ENCODE data around the gene ITSN2.

Gene ITSN2

GRCh38 chr2:24328010-24328409 lies 32.3 kb downstream of the ITSN2 start:
- TF ChIP-seq GATA3 (IDR thresholded peaks at IDR 0.05; ENCODE audit: low read depth, low read length) = no peak
- no peak for TF ChIP-seq GATA2 (IDR thresholded peaks at IDR 0.05; ENCODE audit: low read depth, low read length)

GRCh38 chr2:24317491-24317920 lies 42.8 kb downstream of the ITSN2 start:
- no peak for TF ChIP-seq GATA3 (IDR thresholded peaks at IDR 0.05; ENCODE audit: low read depth, low read length)
- TF ChIP-seq GATA2 (IDR thresholded peaks at IDR 0.05; ENCODE audit: low read depth, low read length) = no peak

GRCh38 chr2:24315669-24316068 lies 44.7 kb downstream of the ITSN2 start:
- no peak for TF ChIP-seq GATA3 (IDR thresholded peaks at IDR 0.05; ENCODE audit: low read depth, low read length)
- TF ChIP-seq GATA2 (IDR thresholded peaks at IDR 0.05; ENCODE audit: low read depth, low read length) = no peak

GRCh38 chr2:24313744-24314632 lies 46.3 kb downstream of the ITSN2 start:
- no peak for TF ChIP-seq GATA3 (IDR thresholded peaks at IDR 0.05; ENCODE audit: low read depth, low read length)
- no peak for TF ChIP-seq GATA2 (IDR thresholded peaks at IDR 0.05; ENCODE audit: low read depth, low read length)

GRCh38 chr2:24307961-24308360 lies 52.4 kb downstream of the ITSN2 start:
- TF ChIP-seq GATA3 (IDR thresholded peaks at IDR 0.05; ENCODE audit: low read depth, low read length) = no peak
- no peak for TF ChIP-seq GATA2 (IDR thresholded peaks at IDR 0.05; ENCODE audit: low read depth, low read length)

GRCh38 chr2:24304631-24305030 lies 55.7 kb downstream of the ITSN2 start:
- no peak for TF ChIP-seq GATA3 (IDR thresholded peaks at IDR 0.05; ENCODE audit: low read depth, low read length)
- TF ChIP-seq GATA2 (IDR thresholded peaks at IDR 0.05; ENCODE audit: low read depth, low read length) = no peak

GRCh38 chr2:24304098-24304497 lies 56.2 kb downstream of the ITSN2 start:
- TF ChIP-seq GATA2 (IDR thresholded peaks at IDR 0.05; ENCODE audit: low read depth, low read length) = peak; percentile 60
- no peak for TF ChIP-seq GATA3 (IDR thresholded peaks at IDR 0.05; ENCODE audit: low read depth, low read length)

- no peak for TF ChIP-seq GATA2 (IDR thresholded peaks at IDR 0.05; ENCODE audit: low read depth, low read length)
Observed at GRCh38 chr2:24301599-24301998, 58.7 kb downstream of the ITSN2 start.

- TF ChIP-seq GATA3 (IDR thresholded peaks at IDR 0.05; ENCODE audit: low read depth, low read length) (no peak), GATA2 (IDR thresholded peaks at IDR 0.05; ENCODE audit: low read depth, low read length) (no peak)
Observed at GRCh38 chr2:24297663-24298062, 62.7 kb downstream of the ITSN2 start.

GRCh38 chr2:24287171-24287570 lies 73.2 kb downstream of the ITSN2 start:
- TF ChIP-seq GATA3 (IDR thresholded peaks at IDR 0.05; ENCODE audit: low read depth, low read length) = no peak
- TF ChIP-seq GATA2 (IDR thresholded peaks at IDR 0.05; ENCODE audit: low read depth, low read length) = no peak

GRCh38 chr2:24285484-24286152 lies 74.7 kb downstream of the ITSN2 start:
- no peak for TF ChIP-seq GATA3 (IDR thresholded peaks at IDR 0.05; ENCODE audit: low read depth, low read length)
- no peak for TF ChIP-seq GATA2 (IDR thresholded peaks at IDR 0.05; ENCODE audit: low read depth, low read length)

- TF ChIP-seq GATA2 (IDR thresholded peaks at IDR 0.05; ENCODE audit: low read depth, low read length) (no peak), GATA3 (IDR thresholded peaks at IDR 0.05; ENCODE audit: low read depth, low read length) (no peak)
Observed at GRCh38 chr2:24280645-24281044, 79.7 kb downstream of the ITSN2 start.

GRCh38 chr2:24280161-24280560 lies 80.2 kb downstream of the ITSN2 start:
- TF ChIP-seq GATA3 (IDR thresholded peaks at IDR 0.05; ENCODE audit: low read depth, low read length) (no peak), GATA2 (IDR thresholded peaks at IDR 0.05; ENCODE audit: low read depth, low read length) (no peak)

- TF ChIP-seq GATA3 (IDR thresholded peaks at IDR 0.05; ENCODE audit: low read depth, low read length) = no peak
- no peak for TF ChIP-seq GATA2 (IDR thresholded peaks at IDR 0.05; ENCODE audit: low read depth, low read length)
Observed at GRCh38 chr2:24276349-24276899, 83.9 kb downstream of the ITSN2 start.

- no peak for TF ChIP-seq GATA3 (IDR thresholded peaks at IDR 0.05; ENCODE audit: low read depth, low read length)
- TF ChIP-seq GATA2 (IDR thresholded peaks at IDR 0.05; ENCODE audit: low read depth, low read length) = no peak
Observed at GRCh38 chr2:24274809-24275208, 85.5 kb downstream of the ITSN2 start.
